ENCODE results near the gene BUB3.

BUB3 gene

DNA sequence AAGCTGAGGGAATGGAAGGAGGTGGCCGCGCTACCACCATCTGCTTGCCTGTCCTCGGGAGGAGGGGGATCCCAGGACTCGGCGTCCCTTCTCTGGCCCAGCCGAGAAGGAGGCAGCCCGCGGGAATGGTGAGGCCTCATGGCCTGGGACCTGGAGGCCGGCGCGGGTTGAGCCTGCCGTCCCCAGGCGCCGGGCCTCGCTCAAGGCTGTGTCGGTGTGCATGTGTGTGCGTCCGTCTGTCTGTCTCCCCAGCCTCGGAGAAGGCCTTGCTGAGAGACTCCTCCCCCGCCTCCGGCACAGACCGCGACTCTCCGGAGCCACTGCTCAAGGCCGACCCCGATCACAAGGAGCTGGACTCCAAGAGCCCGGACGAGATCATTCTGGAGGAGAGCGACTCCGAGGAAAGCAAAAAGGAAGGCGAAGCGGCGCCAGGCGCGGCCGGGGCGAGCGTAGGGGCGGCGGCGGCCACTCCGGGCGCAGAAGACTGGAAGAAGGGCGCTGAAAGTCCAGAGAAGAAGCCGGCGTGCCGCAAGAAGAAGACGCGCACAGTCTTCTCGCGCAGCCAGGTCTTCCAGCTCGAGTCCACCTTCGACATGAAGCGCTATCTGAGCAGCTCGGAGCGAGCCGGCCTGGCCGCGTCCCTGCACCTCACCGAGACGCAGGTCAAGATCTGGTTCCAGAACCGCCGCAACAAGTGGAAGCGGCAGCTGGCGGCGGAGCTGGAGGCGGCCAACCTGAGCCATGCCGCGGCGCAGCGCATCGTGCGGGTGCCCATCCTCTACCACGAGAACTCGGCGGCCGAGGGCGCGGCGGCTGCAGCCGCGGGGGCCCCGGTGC lies 17.2 kb upstream of the BUB3 start:
- DNase-seq (ENCODE audit: low read depth) = peak; percentile 19
- H3K4me3 ChIP-seq (replicated peaks; ENCODE audit: low read depth, low read length) = no peak overlapping the region
- TF ChIP-seq, protein P1, sequence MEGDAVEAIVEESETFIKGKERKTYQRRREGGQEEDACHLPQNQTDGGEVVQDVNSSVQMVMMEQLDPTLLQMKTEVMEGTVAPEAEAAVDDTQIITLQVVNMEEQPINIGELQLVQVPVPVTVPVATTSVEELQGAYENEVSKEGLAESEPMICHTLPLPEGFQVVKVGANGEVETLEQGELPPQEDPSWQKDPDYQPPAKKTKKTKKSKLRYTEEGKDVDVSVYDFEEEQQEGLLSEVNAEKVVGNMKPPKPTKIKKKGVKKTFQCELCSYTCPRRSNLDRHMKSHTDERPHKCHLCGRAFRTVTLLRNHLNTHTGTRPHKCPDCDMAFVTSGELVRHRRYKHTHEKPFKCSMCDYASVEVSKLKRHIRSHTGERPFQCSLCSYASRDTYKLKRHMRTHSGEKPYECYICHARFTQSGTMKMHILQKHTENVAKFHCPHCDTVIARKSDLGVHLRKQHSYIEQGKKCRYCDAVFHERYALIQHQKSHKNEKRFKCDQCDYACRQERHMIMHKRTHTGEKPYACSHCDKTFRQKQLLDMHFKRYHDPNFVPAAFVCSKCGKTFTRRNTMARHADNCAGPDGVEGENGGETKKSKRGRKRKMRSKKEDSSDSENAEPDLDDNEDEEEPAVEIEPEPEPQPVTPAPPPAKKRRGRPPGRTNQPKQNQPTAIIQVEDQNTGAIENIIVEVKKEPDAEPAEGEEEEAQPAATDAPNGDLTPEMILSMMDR (IDR thresholded peaks at IDR 0.05; ENCODE audit: low read length, missing control alignments) = no peak

DNA sequence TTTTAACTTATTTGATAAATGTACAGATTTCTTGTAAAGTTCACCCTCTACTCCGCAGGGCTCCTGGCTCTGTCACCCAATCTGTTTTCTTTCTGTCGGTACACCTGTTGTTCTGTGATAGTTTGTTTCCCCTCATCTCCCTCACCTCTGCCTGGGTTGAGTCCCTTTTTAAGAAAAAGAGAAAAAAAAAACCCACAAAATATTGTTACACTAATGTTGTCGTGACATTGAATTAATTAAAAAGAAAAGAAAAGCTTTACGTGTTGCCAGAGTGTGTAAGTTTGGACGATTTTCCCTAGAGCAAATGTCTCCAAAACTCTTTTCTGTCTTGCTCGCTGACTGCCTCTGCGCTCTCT lies 15.1 kb upstream of the BUB3 start:
- DNase-seq (ENCODE audit: low read depth) = no peak
- TF ChIP-seq, protein P1 (IDR thresholded peaks at IDR 0.05; ENCODE audit: low read length, missing control alignments) = no peak
- no peak overlapping the region for H3K4me3 ChIP-seq (replicated peaks; ENCODE audit: low read depth, low read length)

DNA sequence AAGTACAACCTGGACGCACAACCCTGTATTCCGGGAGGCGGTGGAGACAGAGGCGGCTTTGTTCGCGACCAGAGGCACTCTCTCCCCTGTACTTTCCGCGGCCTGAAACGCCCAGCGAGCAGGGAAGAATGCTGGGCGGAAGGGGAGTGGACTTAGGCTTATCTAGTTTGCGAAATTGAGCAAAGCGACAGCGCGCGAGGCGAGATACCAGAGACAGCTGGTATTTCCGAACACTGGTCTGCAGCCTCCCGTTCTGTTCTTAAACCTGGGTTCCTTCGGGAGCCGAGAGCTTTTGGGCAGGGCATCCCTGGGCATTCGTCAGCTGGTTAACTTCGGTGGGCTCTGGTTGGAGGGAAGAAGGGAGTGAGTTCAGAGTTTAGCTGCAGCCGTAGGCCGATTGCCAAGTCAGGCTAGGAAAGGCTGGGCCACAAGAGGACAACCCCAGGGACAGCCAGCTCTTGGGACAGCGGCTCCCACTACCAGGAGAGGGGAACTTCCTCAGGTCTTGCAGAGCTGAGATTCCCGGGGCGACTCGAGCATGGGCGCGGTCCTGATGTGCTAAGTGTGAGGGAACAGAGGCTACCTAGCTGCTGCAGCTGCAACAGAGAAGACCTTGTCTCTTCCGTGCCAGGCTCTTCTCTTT lies 14.6 kb upstream of the BUB3 start:
- peak; percentile 67 for DNase-seq (ENCODE audit: low read depth)
- TF ChIP-seq, protein P1 (IDR thresholded peaks at IDR 0.05; ENCODE audit: low read length, missing control alignments) = no peak
- no peak overlapping the region for H3K4me3 ChIP-seq (replicated peaks; ENCODE audit: low read depth, low read length)

DNA sequence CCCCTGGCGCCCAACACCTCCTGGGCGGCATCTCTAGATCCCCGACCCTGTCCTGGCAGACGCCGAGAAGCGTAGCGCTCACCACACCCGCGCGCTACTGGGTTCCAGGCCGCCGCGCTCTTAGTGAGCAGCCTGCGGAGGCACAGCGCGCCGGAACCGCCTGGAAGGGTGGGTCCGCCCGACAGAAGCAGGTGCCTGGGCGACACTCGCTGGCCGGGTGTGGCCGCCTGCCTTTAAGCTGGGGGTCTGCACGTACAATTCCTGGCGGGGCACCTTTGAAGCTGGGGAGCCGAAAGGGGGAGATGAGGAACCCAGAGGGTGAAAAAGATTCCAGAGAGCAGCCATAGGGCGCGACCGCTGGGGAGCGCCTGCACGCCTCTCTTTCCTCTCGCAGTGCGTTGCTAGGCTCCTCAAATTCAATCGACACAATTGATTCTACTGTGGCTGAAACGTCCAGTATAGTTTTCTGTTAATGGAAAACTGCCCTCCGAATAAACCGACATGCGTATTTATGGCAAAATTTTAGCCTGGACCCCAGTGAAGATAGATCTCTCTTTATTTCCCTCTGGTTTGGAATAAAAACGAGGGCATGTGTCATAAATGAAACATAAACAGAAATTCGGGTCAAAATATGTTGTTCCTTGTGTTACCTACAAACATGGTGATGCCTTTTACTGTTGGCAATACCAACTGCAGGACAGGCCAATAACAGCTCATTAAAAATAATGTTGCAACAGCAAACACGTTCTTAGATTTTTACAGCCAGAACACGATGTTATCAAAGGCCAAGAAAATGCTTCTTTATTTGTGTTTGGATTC lies 13.8 kb upstream of the BUB3 start:
- no peak overlapping the region for H3K4me3 ChIP-seq (replicated peaks; ENCODE audit: low read depth, low read length)
- DNase-seq (ENCODE audit: low read depth) = no peak

DNA sequence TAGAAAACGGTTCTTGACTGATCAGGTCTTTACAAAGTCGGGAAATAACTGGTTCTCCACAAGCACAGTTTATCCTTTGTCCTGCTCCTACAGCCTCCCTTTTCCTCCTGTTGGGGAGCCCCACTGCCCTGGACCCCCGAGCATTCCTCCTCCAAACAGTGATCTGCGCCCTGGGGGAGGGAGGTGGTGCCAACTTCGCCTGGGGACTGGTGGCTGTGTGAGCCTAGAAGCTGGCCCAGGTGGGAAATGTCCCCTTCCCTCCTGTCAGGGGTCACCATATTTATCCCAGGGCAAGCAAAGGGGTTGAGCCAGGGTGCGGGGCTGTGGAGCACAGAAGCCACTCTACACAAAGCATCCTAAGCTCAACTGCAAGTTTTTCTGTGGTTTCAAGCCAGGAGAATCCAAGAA lies 13.2 kb upstream of the BUB3 start:
- no peak overlapping the region for H3K4me3 ChIP-seq (replicated peaks; ENCODE audit: low read depth, low read length)
- TF ChIP-seq, protein P1 (IDR thresholded peaks at IDR 0.05; ENCODE audit: low read length, missing control alignments) = no peak
- DNase-seq (ENCODE audit: low read depth) = no peak

More for the DNA sequence above, 13.8 kb upstream of the BUB3 start:
- TF ChIP-seq, protein P1 (IDR thresholded peaks at IDR 0.05; ENCODE audit: low read length, missing control alignments) = no peak

DNA sequence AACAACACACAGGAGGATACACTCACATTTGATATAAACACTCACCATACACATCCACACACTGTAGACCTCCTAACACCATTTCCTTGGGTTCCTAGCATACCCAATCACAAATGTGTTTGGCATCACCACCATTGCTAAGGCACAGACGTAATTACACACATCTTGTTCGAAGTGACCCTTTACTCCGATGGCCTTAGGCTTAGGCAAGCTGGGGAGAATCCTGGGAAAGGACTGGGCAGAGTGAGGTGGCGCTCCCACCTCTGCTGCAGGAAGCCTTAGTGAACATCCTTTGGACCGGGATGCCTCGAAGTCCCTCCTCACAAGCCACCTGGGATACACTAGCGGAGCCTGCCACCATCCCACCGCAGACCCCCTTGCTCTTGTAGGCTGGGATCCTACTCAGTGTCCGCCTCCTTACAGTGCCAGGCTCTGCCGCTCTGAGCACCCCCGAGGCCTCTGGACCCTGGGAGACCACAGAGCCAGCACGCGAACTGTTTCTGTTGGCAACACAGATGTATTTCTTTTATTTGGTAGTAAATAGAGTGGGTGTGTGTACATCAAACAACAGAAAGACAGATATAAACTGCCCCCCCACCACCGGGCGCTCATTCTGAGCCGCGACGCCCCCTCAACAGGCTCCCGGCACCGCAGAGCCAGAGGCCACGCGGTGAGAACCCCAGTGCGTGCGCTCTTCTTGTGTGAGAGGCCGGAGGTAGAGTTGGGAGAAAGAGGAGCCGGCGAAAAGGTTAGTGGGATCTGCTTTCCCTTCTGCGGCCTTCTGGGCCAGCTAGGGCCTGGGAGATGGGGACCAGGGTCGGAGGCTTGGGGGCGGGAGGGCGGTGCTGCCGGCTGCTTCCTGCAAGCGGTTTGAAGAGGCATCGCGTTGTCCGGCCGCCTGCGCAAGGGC lies 12.2 kb upstream of the BUB3 start:
- TF ChIP-seq, protein P1 (IDR thresholded peaks at IDR 0.05; ENCODE audit: low read length, missing control alignments) = no peak
- H3K4me3 ChIP-seq (replicated peaks; ENCODE audit: low read depth, low read length) = no peak overlapping the region

More for the DNA sequence above, 12.2 kb upstream of the BUB3 start:
- no peak for DNase-seq (ENCODE audit: low read depth)
